ENCODE results near the gene ELOVL1. TPM values are rescaled to one million over a fixed set of nuclear protein-coding genes. Genes with fewer than 3 reads are reported as not detected.
A peak's percentile ranks its signal among the peaks of the same experiment; 100 is the strongest.

The ELOVL1 gene
- total RNA-seq, 5 donors from 2014 or later (not counting 1 experiment from before 2014, with no cell fraction given): 32.3 to 49.2 (median 45.1) TPM

GRCh38 chr1:43386676-43387075 is 18.9 kb upstream of the ELOVL1 start:
- Mint-ChIP-seq H3K27ac (no peak overlapping the region), H3K36me3 (peaks cover 52% of the 10 kb centered on the region), H3K4me1 (peaks cover 42 to 53% (median 42%) of the 10 kb centered on the region in 3 donors), H3K9me3 (no peaks in the 10 kb centered on the region), H3K4me3 (no peak overlapping the region), H3K27me3 (no peaks in the 10 kb centered on the region)
- no peaks in the 10 kb centered on the region for H3K27me3 ChIP-seq (replicated peaks in 1 of 2; ENCODE audit: control insufficient read depth in 2 of 2, extremely low read depth in 1 of 2, insufficient read depth in 2 of 2, low read length in 1 of 2)
- DNase-seq (no peak), ATAC-seq (replicated peaks in 1 of 4) (no peak)
- H3K27ac ChIP-seq (ENCODE audit: low read length): no peak overlapping the region
- 95% methylated on average over 4 of the region's 6 CpGs for WGBS (ENCODE audit: insufficient coverage)
- peaks cover 17 to 56% of the 10 kb centered on the region in 2 donors for H3K36me3 ChIP-seq (ENCODE audit: control insufficient read depth in 2 of 2, extremely low read depth in 1 of 2, insufficient read depth in 1 of 2, low read length in 1 of 2)
- no peak overlapping the region for H3K4me3 ChIP-seq (ENCODE audit: control insufficient read depth in 1 of 2, extremely low read depth in 1 of 2, low read length in 1 of 2)
- H3K9me3 ChIP-seq: no peaks in the 10 kb centered on the region
- peaks cover 16% of the 10 kb centered on the region in 2 experiments for H3K4me1 ChIP-seq (ENCODE audit: control insufficient read depth in 1 of 2, extremely low read depth in 1 of 2, insufficient read depth in 2 of 2, low read length in 2 of 2)
- ChIA-PET POLR2A (no interaction called here), CTCF (interaction anchor here in 1 of 2 donors (0.5 kb wide), 1 partner anchor 13 kb away, joined by 5 read pairs; no protein-coding TSS in a partner anchor)

DNA sequence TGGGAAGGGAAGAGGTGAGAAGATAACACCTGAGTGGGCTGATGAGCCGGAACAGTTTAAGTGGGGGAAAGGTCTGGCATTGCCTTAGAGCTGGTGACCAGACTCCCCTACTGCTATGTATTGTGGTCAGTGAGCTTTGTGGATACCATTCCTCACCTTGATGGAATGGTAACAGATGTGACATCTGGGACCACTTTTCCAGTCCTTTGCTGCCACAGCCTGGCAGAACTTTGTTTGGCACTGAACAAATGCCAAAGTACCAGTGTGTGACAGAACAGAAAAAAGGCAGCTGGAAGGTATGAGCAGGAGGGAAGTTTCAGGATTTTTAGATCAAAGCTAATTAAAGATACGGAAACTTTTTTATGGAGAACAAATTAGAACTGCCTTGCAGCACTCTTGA is 15.6 kb upstream of the ELOVL1 start:
- no peaks in the 10 kb centered on the region for H3K27me3 Mint-ChIP-seq
- peaks cover 17 to 60% of the 10 kb centered on the region in 2 donors for H3K36me3 ChIP-seq (ENCODE audit: control insufficient read depth in 2 of 2, extremely low read depth in 1 of 2, insufficient read depth in 1 of 2, low read length in 1 of 2)
- no peak overlapping the region for H3K4me3 Mint-ChIP-seq
- peaks cover under 1 to 2% of the 10 kb centered on the region in 2 experiments for H3K4me1 ChIP-seq (ENCODE audit: control insufficient read depth in 1 of 2, extremely low read depth in 1 of 2, insufficient read depth in 2 of 2, low read length in 2 of 2)
- H3K4me1 Mint-ChIP-seq: peaks cover 15 to 34% (median 21%) of the 10 kb centered on the region in 3 donors
- no peak overlapping the region for H3K4me3 ChIP-seq (ENCODE audit: control insufficient read depth in 1 of 2, extremely low read depth in 1 of 2, low read length in 1 of 2)
- POLR2A ChIA-PET: no interaction called here
- H3K27ac Mint-ChIP-seq: peak overlapping the region in 1 of 2 donors; percentile 3
- ATAC-seq (replicated peaks in 1 of 4) (no peak), DNase-seq (no peak)
- peaks cover 66% of the 10 kb centered on the region for H3K36me3 Mint-ChIP-seq
- no peaks in the 10 kb centered on the region for H3K9me3 Mint-ChIP-seq
- no CpG with 5 or more reads among the region's 2 CpGs for WGBS (ENCODE audit: insufficient coverage)
- CTCF ChIA-PET: interaction anchor here in 1 of 2 donors (1.6 kb wide), 1 partner anchor 156 kb away, joined by 6 read pairs; no protein-coding TSS in a partner anchor
- H3K27ac ChIP-seq (ENCODE audit: low read length): no peak overlapping the region
- no peaks in the 10 kb centered on the region for H3K9me3 ChIP-seq
- H3K27me3 ChIP-seq (replicated peaks in 1 of 2; ENCODE audit: control insufficient read depth in 2 of 2, extremely low read depth in 1 of 2, insufficient read depth in 2 of 2, low read length in 1 of 2): no peaks in the 10 kb centered on the region

GRCh38 chr1:43382027-43382779 is 14.4 kb upstream of the ELOVL1 start:
- H3K4me1 Mint-ChIP-seq: peaks cover 4 to 23% (median 10%) of the 10 kb centered on the region in 3 donors
- H3K27ac Mint-ChIP-seq: peak overlapping the region in 1 of 2 donors; percentile 76
- Histone ChIP-seq H3K27ac (ENCODE audit: low read length) (no peak overlapping the region), H3K4me3 (ENCODE audit: control insufficient read depth in 1 of 2, extremely low read depth in 1 of 2, low read length in 1 of 2) (no peak overlapping the region), H3K27me3 (replicated peaks in 1 of 2; ENCODE audit: control insufficient read depth in 2 of 2, extremely low read depth in 1 of 2, insufficient read depth in 2 of 2, low read length in 1 of 2) (no peaks in the 10 kb centered on the region), H3K9me3 (no peaks in the 10 kb centered on the region), H3K4me1 (ENCODE audit: control insufficient read depth in 1 of 2, extremely low read depth in 1 of 2, insufficient read depth in 2 of 2, low read length in 2 of 2) (no peaks in the 10 kb centered on the region), H3K36me3 (ENCODE audit: control insufficient read depth in 2 of 2, extremely low read depth in 1 of 2, insufficient read depth in 1 of 2, low read length in 1 of 2) (peaks cover 17 to 55% of the 10 kb centered on the region in 2 donors)
- no peaks in the 10 kb centered on the region for H3K9me3 Mint-ChIP-seq
- H3K36me3 Mint-ChIP-seq: peaks cover 66% of the 10 kb centered on the region
- no peak overlapping the region for H3K4me3 Mint-ChIP-seq
- POLR2A ChIA-PET: interaction anchor here in 1 of 2 donors (0.5 kb wide), 1 partner anchor 290 kb away, joined by 3 read pairs; no protein-coding TSS in a partner anchor
- DNase-seq (no peak), ATAC-seq (replicated peaks in 1 of 4) (no peak)
- H3K27me3 Mint-ChIP-seq: no peaks in the 10 kb centered on the region
- WGBS (ENCODE audit: insufficient coverage): 86% methylated on average over 5 of the region's 6 CpGs
- CTCF ChIA-PET: interaction anchor here in 1 of 2 donors (0.6 to 1.6 kb wide), 3 partner anchors 19 to 155 kb away, joined by 3 to 6 read pairs (median 3); no protein-coding TSS in a partner anchor

DNA sequence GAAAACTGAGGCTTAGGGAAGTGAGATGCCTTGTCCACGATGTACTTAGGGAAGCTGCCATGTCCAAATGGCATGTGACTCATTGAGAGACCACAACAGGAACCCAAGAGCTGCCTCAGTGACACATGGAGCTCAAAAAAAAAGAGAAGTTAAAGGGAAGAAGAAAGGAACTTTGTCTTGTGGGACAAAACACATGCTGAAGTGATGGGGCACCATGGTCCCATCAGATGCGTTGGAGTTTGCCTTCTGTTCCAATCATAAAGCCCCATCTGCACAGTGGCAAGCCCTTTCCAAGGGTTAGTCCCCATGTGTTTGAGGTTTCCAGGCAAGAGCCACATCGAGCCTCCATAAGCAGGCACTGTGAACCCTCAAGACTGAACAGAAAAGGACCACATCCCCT is 13.8 kb upstream of the ELOVL1 start:
- DNase-seq (no peak), ATAC-seq (replicated peaks in 1 of 4) (no peak)
- H3K4me3 ChIP-seq (ENCODE audit: control insufficient read depth in 1 of 2, extremely low read depth in 1 of 2, low read length in 1 of 2): no peak overlapping the region
- POLR2A ChIA-PET: interaction anchor here in 1 of 2 donors (0.5 kb wide), 1 partner anchor 290 kb away, joined by 3 read pairs; no protein-coding TSS in a partner anchor
- Mint-ChIP-seq H3K27me3 (no peaks in the 10 kb centered on the region), H3K36me3 (peaks cover 61% of the 10 kb centered on the region), H3K27ac (peak overlapping the region in 1 of 2 donors; percentile 59), H3K4me1 (peaks cover 4 to 17% (median 10%) of the 10 kb centered on the region in 3 donors), H3K4me3 (no peak overlapping the region), H3K9me3 (no peaks in the 10 kb centered on the region)
- H3K27ac ChIP-seq (ENCODE audit: low read length): no peak overlapping the region
- CTCF ChIA-PET: interaction anchor here in 1 of 2 donors (0.6 to 0.8 kb wide), 3 partner anchors 19 to 1043 kb away, joined by 3 read pairs; no protein-coding TSS in a partner anchor
- H3K9me3 ChIP-seq: no peaks in the 10 kb centered on the region
- no peaks in the 10 kb centered on the region for H3K27me3 ChIP-seq (replicated peaks in 1 of 2; ENCODE audit: control insufficient read depth in 2 of 2, extremely low read depth in 1 of 2, insufficient read depth in 2 of 2, low read length in 1 of 2)
- WGBS (ENCODE audit: insufficient coverage): 73% methylated on average over 3 of the region's 3 CpGs
- no peaks in the 10 kb centered on the region for H3K4me1 ChIP-seq (ENCODE audit: control insufficient read depth in 1 of 2, extremely low read depth in 1 of 2, insufficient read depth in 2 of 2, low read length in 2 of 2)
- H3K36me3 ChIP-seq (ENCODE audit: control insufficient read depth in 2 of 2, extremely low read depth in 1 of 2, insufficient read depth in 1 of 2, low read length in 1 of 2): peaks cover 17 to 49% of the 10 kb centered on the region in 2 donors

- no peak overlapping the region for H3K27ac ChIP-seq (ENCODE audit: low read length)
- H3K36me3 Mint-ChIP-seq: peaks cover 44% of the 10 kb centered on the region
- WGBS (ENCODE audit: insufficient coverage): no CpG with 5 or more reads among the region's 1 CpG
- no peaks in the 10 kb centered on the region for H3K9me3 Mint-ChIP-seq
- peaks cover 0 to 10% (median 9%) of the 10 kb centered on the region in 3 donors for H3K4me1 Mint-ChIP-seq
- ATAC-seq (replicated peaks in 1 of 4) (no peak), DNase-seq (no peak)
- no peaks in the 10 kb centered on the region for H3K9me3 ChIP-seq
- no peaks in the 10 kb centered on the region for H3K27me3 Mint-ChIP-seq
- H3K36me3 ChIP-seq (ENCODE audit: control insufficient read depth in 2 of 2, extremely low read depth in 1 of 2, insufficient read depth in 1 of 2, low read length in 1 of 2): peaks cover 11 to 28% of the 10 kb centered on the region in 2 donors
- no peaks in the 10 kb centered on the region for H3K27me3 ChIP-seq (replicated peaks in 1 of 2; ENCODE audit: control insufficient read depth in 2 of 2, extremely low read depth in 1 of 2, insufficient read depth in 2 of 2, low read length in 1 of 2)
- no peak overlapping the region for H3K4me3 ChIP-seq (ENCODE audit: control insufficient read depth in 1 of 2, extremely low read depth in 1 of 2, low read length in 1 of 2)
- no peaks in the 10 kb centered on the region for H3K4me1 ChIP-seq (ENCODE audit: control insufficient read depth in 1 of 2, extremely low read depth in 1 of 2, insufficient read depth in 2 of 2, low read length in 2 of 2)
- H3K4me3 Mint-ChIP-seq: no peak overlapping the region
- CTCF ChIA-PET: no interaction called here
- no peak overlapping the region for H3K27ac Mint-ChIP-seq
- POLR2A ChIA-PET: no interaction called here
Observed at GRCh38 chr1:43379476-43379875, 11.7 kb upstream of the ELOVL1 start.

DNA sequence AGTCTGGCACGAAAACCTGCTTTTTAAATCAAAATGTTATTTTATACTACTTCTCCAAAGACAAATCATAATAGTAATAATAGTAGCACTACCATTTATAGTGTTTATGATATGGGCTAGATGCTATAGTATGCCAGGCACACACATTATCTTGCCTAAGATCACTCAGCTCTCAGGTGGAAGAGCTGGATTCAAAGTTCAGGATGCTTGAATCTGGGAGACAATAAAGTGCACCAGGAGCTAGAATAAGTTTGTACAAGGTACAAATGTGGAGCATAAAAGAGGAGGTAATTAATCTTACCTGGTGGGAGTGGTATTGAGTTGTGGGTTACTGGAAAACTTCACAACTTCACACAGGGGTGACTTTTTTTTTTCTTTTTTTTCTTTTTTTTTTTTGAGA is 10.0 kb upstream of the ELOVL1 start:
- Histone ChIP-seq H3K4me3 (ENCODE audit: control insufficient read depth in 1 of 2, extremely low read depth in 1 of 2, low read length in 1 of 2) (no peak overlapping the region), H3K36me3 (ENCODE audit: control insufficient read depth in 2 of 2, extremely low read depth in 1 of 2, insufficient read depth in 1 of 2, low read length in 1 of 2) (peaks cover 0 to 11% of the 10 kb centered on the region in 2 donors), H3K9me3 (no peaks in the 10 kb centered on the region), H3K27ac (ENCODE audit: low read length) (no peak overlapping the region), H3K27me3 (replicated peaks in 1 of 2; ENCODE audit: control insufficient read depth in 2 of 2, extremely low read depth in 1 of 2, insufficient read depth in 2 of 2, low read length in 1 of 2) (no peaks in the 10 kb centered on the region), H3K4me1 (ENCODE audit: control insufficient read depth in 1 of 2, extremely low read depth in 1 of 2, insufficient read depth in 2 of 2, low read length in 2 of 2) (no peaks in the 10 kb centered on the region)
- no peak for DNase-seq
- H3K4me1 Mint-ChIP-seq: peaks cover 0 to 10% (median 9%) of the 10 kb centered on the region in 3 donors
- ChIA-PET CTCF (no interaction called here), POLR2A (interaction anchor here in 1 of 2 donors (0.6 kb wide), 1 partner anchor 34 kb away, joined by 8 read pairs; no protein-coding TSS in a partner anchor)
- peaks cover 29% of the 10 kb centered on the region for H3K36me3 Mint-ChIP-seq
- no peaks in the 10 kb centered on the region for H3K9me3 Mint-ChIP-seq
- no peak for ATAC-seq (replicated peaks in 1 of 4)
- no peak overlapping the region for H3K27ac Mint-ChIP-seq
- WGBS (ENCODE audit: insufficient coverage): no CpG with 5 or more reads among the region's 1 CpG
- no peak overlapping the region for H3K4me3 Mint-ChIP-seq
- no peaks in the 10 kb centered on the region for H3K27me3 Mint-ChIP-seq
